ENCODE measurements around the gene STOML1.
"Not testable (repeated sequence)": the region's sequence is repeated elsewhere in the genome, so short reads cannot be mapped to it uniquely, and the experiment has no call there.

The STOML1 gene

GRCh38 chr15:73987250-73987649 lies 4.8 kb downstream of the STOML1 start:
- no peak for DNase-seq (ENCODE audit: low spot score)

GRCh38 chr15:73986776-73987056 lies 5.4 kb downstream of the STOML1 start:
- no peak for DNase-seq (ENCODE audit: low spot score)

GRCh38 chr15:73986055-73986775 lies 5.9 kb downstream of the STOML1 start:
- DNase-seq (ENCODE audit: low spot score), result no peak

- DNase-seq (ENCODE audit: low spot score), result no peak
Measured at GRCh38 chr15:73985101-73985873, 6.8 kb downstream of the STOML1 start.

GRCh38 chr15:73984208-73984979 lies 7.7 kb downstream of the STOML1 start:
- no peak for DNase-seq (ENCODE audit: low spot score)

GRCh38 chr15:73983773-73984172 lies 8.3 kb downstream of the STOML1 start:
- no peak for DNase-seq (ENCODE audit: low spot score)

- DNase-seq (ENCODE audit: low spot score), result peak; percentile 14
Measured at GRCh38 chr15:73983211-73983727, 8.8 kb downstream of the STOML1 start.

GRCh38 chr15:73982222-73982962 lies 9.7 kb downstream of the STOML1 start:
- DNase-seq (ENCODE audit: low spot score), result no peak

GRCh38 chr15:73981761-73982221 lies 10.3 kb downstream of the STOML1 start:
- DNase-seq (ENCODE audit: low spot score), result no peak

GRCh38 chr15:73979636-73980035 lies 12.5 kb downstream of the STOML1 start:
- no peak for DNase-seq (ENCODE audit: low spot score)

GRCh38 chr15:73978896-73979295 lies 13.2 kb downstream of the STOML1 start:
- no peak for DNase-seq (ENCODE audit: low spot score)

GRCh38 chr15:73975440-73976125 lies 16.5 kb downstream of the STOML1 start:
- not testable (repeated sequence) for DNase-seq (ENCODE audit: low spot score)

- DNase-seq (ENCODE audit: low spot score), result not testable (repeated sequence)
Measured at GRCh38 chr15:73973683-73974200, 18.4 kb downstream of the STOML1 start.

- peak; percentile 88 for DNase-seq (ENCODE audit: low spot score)
Measured at GRCh38 chr15:73972984-73973682, 19.0 kb downstream of the STOML1 start.

- DNase-seq (ENCODE audit: low spot score), result no peak
Measured at GRCh38 chr15:73969151-73969759, 22.8 kb downstream of the STOML1 start.

- DNase-seq (ENCODE audit: low spot score), result no peak
Measured at GRCh38 chr15:73968461-73968860, 23.6 kb downstream of the STOML1 start.

GRCh38 chr15:73965758-73966113 lies 26.4 kb downstream of the STOML1 start:
- no peak for DNase-seq (ENCODE audit: low spot score)

GRCh38 chr15:73965094-73965757 lies 26.9 kb downstream of the STOML1 start:
- peak; percentile 50 for DNase-seq (ENCODE audit: low spot score)

- peak; percentile 92 for DNase-seq (ENCODE audit: low spot score)
Measured at GRCh38 chr15:73964736-73965093, 27.4 kb downstream of the STOML1 start.

GRCh38 chr15:73962433-73962832 lies 29.7 kb downstream of the STOML1 start:
- no peak for DNase-seq (ENCODE audit: low spot score)

Data from iPS-NIHi11 (cell line).